GM23338 (cell line): ENCODE data around the gene NUP98. TPM values are rescaled to one million over a fixed set of nuclear protein-coding genes. Genes with fewer than 3 reads are reported as not detected.

ENCODE experiments used
- ATAC-seq: fragments of 200-7000 bp; cut with Tn5 transposase; 3 replicates; pipeline ENCODE4 v1.9.1; 2020
- DNase-seq: peaks from one replicate; pipeline ENCODE4 v3.0.0-alpha.2; 2015; ENCODE audit warnings: low spot score
- H2AFZ ChIP-seq: fragments of 200-600 bp; sonication (generic); 2 replicates; pipeline ENCODE4 v1.8.0; 2016; ENCODE audit warnings: antibody characterized with exemption, mild to moderate bottlenecking, moderate library complexity
- H3F3A ChIP-seq: fragments of 200-600 bp; sonication (generic); replicated peaks from 2 replicates; pipeline ENCODE4 v1.8.0; 2017; ENCODE audit warnings: antibody characterized with exemption, mixed run types, low read depth
- H3K27ac ChIP-seq: fragments of 200-600 bp; sonication (generic); 2 replicates; pipeline ENCODE4 v1.6.1; 2016; ENCODE audit warnings: low read depth
- H3K27me3 ChIP-seq: fragments of 200-600 bp; sonication (generic); 2 replicates; pipeline ENCODE4 v1.8.0; 2016; ENCODE audit warnings: mild to moderate bottlenecking, mixed run types, moderate library complexity; ENCODE audit not compliant: insufficient read depth
- H3K36me3 ChIP-seq: fragments of 200-600 bp; sonication (generic); 2 replicates; pipeline ENCODE4 v1.8.0; 2016; ENCODE audit warnings: mild to moderate bottlenecking; ENCODE audit not compliant: insufficient read depth
- H3K4me1 ChIP-seq: fragments of 200-600 bp; sonication (generic); 2 replicates; pipeline ENCODE4 v1.8.0; 2016; ENCODE audit warnings: mild to moderate bottlenecking, moderate library complexity; ENCODE audit not compliant: insufficient read depth
- H3K4me2 ChIP-seq: fragments of 200-600 bp; sonication (generic); 2 replicates; pipeline ENCODE4 v1.7.1; 2017; ENCODE audit warnings: mixed run types
- H3K4me3 ChIP-seq: fragments of 200-600 bp; sonication (generic); 2 replicates; pipeline ENCODE4 v1.6.1; 2016; ENCODE audit warnings: mixed run types
- H3K79me2 ChIP-seq: fragments of 200-600 bp; sonication (generic); replicated peaks from 2 replicates; pipeline ENCODE4 v1.8.0; 2017; ENCODE audit warnings: mild to moderate bottlenecking; ENCODE audit not compliant: insufficient read depth
- H3K9me2 ChIP-seq: fragments of 200-600 bp; sonication (generic); 2 replicates; pipeline ENCODE4 v1.8.0; 2017; ENCODE audit not compliant: insufficient read depth
- H4K20me1 ChIP-seq: fragments of 200-600 bp; sonication (generic); replicated peaks from 2 replicates; pipeline ENCODE4 v1.8.0; 2017; ENCODE audit warnings: mild to moderate bottlenecking; ENCODE audit not compliant: insufficient read depth
- H3K27ac Mint-ChIP-seq: 2 replicates; pipeline ENCODE4 v1.8.0; 2020; ENCODE audit warnings: inconsistent platforms, mild to moderate bottlenecking, moderate library complexity, mixed read lengths
- H3K27me3 Mint-ChIP-seq: 3 replicates; pipeline ENCODE4 v1.8.0; 2022; ENCODE audit warnings: low read depth, mild to moderate bottlenecking, moderate library complexity, mixed read lengths, inconsistent platforms; ENCODE audit not compliant: insufficient read depth, poor library complexity
- H3K36me3 Mint-ChIP-seq: 3 replicates; pipeline ENCODE4 v1.8.0; 2021; ENCODE audit warnings: low read depth, mild to moderate bottlenecking, inconsistent platforms, moderate library complexity, mixed read lengths
- H3K4me1 Mint-ChIP-seq: 3 replicates; pipeline ENCODE4 v1.8.0; 2020; ENCODE audit warnings: mild to moderate bottlenecking, inconsistent platforms, mixed read lengths
- H3K4me3 Mint-ChIP-seq: 3 replicates; pipeline ENCODE4 v1.8.0; 2021; ENCODE audit warnings: moderate library complexity, mild to moderate bottlenecking, inconsistent platforms, mixed read lengths
- H3K9me3 Mint-ChIP-seq: 3 replicates; pipeline ENCODE4 v1.8.0; 2020; ENCODE audit warnings: moderate library complexity, mild to moderate bottlenecking, inconsistent platforms, mixed read lengths
- CREB1 ChIP-seq: fragments of 250-450 bp; sonication (Bioruptor Pico); IDR thresholded peaks from 2 replicates; pipeline ENCODE4 v1.5.0; 2020; ENCODE audit warnings: low read depth, mild to moderate bottlenecking, moderate library complexity
- EZH2 ChIP-seq: fragments of 200-600 bp; sonication (generic); IDR thresholded peaks from one replicate; pipeline ENCODE4 v1.8.0; 2017; ENCODE audit warnings: antibody characterized with exemption, mild to moderate bottlenecking, low read depth; ENCODE audit not compliant: unreplicated experiment
- EZH2phosphoT487 ChIP-seq: fragments of 200-600 bp; sonication (generic); IDR thresholded peaks from one replicate; pipeline ENCODE4 v1.8.1; 2018; ENCODE audit warnings: antibody characterized with exemption; ENCODE audit not compliant: unreplicated experiment
- JUNB ChIP-seq: IDR thresholded peaks from one replicate; pipeline ENCODE4 v1.6.1; 2016; ENCODE audit warnings: antibody characterized with exemption; ENCODE audit not compliant: unreplicated experiment
- NANOG ChIP-seq: IDR thresholded peaks from 2 replicates; pipeline ENCODE4 v1.6.1; 2016; ENCODE audit warnings: antibody characterized with exemption, borderline replicate concordance
- POLR2AphosphoS5 ChIP-seq: IDR thresholded peaks from 2 replicates; pipeline ENCODE4 v1.6.1; 2016; ENCODE audit warnings: antibody characterized with exemption, low read depth
- STAT1 ChIP-seq: IDR thresholded peaks from one replicate; pipeline ENCODE4 v1.6.1; 2016; ENCODE audit warnings: antibody characterized with exemption; ENCODE audit not compliant: unreplicated experiment
- ZNF114 ChIP-seq: fragments of 250-450 bp; sonication (Bioruptor Pico); IDR thresholded peaks from 2 replicates; pipeline ENCODE4 v1.5.0; 2020; ENCODE audit warnings: mild to moderate bottlenecking, moderate library complexity
- ZNF331 ChIP-seq: fragments of 250-450 bp; sonication (Bioruptor Pico); IDR thresholded peaks from 2 replicates; pipeline ENCODE4 v1.5.0; 2020; ENCODE audit warnings: low read depth, mild to moderate bottlenecking, moderate library complexity
- polyA plus RNA-seq: library from polyadenylated mRNA; unstranded; fragments of >200 nt; fragmentation: Nextera tagmentation; extraction: Ambion mirVana; gene quantifications from 2 replicates; pipeline ENCODE4 v1.2.1, GENCODE V29; 2016
- total RNA-seq: library from RNA; depleted of rRNA; stranded (reverse); fragments of >200 nt; shearing (Covaris generic); gene quantifications from 2 replicates; pipeline ENCODE4 v1.2.3, GENCODE V29; 2014
- TF ChIP-seq, protein P1 (sequence below): IDR thresholded peaks from 2 replicates; pipeline ENCODE4 v1.6.1; 2016; ENCODE audit warnings: antibody characterized with exemption
- TF ChIP-seq, protein P2 (sequence below): fragments of 250-450 bp; sonication (Bioruptor Pico); IDR thresholded peaks from 2 replicates; pipeline ENCODE4 v1.5.0; 2020; ENCODE audit warnings: mild to moderate bottlenecking, moderate library complexity
- TF ChIP-seq, protein P3 (sequence below), 2 experiments: fragments of 200-600 bp in 1 of 2; sonication (generic) in 1 of 2; conservative IDR thresholded peaks; 2 replicates each; pipeline versions ENCODE4 v1.5.1 to v1.6.1; 2016 to 2017; ENCODE audit warnings: antibody characterized with exemption in 2 of 2, low read depth in 2 of 2, mild to moderate bottlenecking in 2 of 2, moderate library complexity in 1 of 2
- TF ChIP-seq, protein P4 (sequence below): IDR thresholded peaks from one replicate; pipeline ENCODE4 v1.6.1; 2018; ENCODE audit warnings: antibody characterized with exemption; ENCODE audit not compliant: unreplicated experiment

NUP98 gene
- total and polyA plus RNA-seq, 2 experiments from 2014 or later, result 23.9 to 174 TPM

DNA sequence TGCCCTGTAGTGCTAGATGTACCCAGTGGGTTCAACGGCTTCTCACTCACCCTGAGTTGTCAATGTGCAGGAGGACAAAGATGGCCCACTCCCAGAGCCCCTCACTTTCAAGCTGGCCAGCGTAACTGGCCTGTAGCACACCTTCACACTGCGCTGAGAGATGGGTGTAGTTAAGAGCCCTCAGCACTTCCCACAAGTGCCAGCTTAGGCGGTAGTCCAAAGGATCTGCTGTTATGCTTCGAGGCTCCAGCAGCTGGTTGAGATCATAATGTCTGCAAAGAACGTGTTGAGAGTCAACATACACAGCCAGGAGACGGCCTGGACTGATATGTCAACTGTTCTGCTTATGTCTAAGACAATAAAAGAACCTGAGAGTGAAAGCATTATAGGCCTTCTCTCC lies 111.4 kb downstream of the NUP98 start:
- TF ChIP-seq ZNF331 (no peak), CREB1 (no peak), EZH2 (no peak), POLR2AphosphoS5 (no peak), NANOG (no peak), STAT1 (no peak), EZH2phosphoT487 (no peak), JUNB (no peak), ZNF114 (CRISPR knock-in tag) (no peak)
- TF ChIP-seq, protein P1, sequence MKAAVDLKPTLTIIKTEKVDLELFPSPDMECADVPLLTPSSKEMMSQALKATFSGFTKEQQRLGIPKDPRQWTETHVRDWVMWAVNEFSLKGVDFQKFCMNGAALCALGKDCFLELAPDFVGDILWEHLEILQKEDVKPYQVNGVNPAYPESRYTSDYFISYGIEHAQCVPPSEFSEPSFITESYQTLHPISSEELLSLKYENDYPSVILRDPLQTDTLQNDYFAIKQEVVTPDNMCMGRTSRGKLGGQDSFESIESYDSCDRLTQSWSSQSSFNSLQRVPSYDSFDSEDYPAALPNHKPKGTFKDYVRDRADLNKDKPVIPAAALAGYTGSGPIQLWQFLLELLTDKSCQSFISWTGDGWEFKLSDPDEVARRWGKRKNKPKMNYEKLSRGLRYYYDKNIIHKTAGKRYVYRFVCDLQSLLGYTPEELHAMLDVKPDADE, result no peak
- TF ChIP-seq, protein P2, sequence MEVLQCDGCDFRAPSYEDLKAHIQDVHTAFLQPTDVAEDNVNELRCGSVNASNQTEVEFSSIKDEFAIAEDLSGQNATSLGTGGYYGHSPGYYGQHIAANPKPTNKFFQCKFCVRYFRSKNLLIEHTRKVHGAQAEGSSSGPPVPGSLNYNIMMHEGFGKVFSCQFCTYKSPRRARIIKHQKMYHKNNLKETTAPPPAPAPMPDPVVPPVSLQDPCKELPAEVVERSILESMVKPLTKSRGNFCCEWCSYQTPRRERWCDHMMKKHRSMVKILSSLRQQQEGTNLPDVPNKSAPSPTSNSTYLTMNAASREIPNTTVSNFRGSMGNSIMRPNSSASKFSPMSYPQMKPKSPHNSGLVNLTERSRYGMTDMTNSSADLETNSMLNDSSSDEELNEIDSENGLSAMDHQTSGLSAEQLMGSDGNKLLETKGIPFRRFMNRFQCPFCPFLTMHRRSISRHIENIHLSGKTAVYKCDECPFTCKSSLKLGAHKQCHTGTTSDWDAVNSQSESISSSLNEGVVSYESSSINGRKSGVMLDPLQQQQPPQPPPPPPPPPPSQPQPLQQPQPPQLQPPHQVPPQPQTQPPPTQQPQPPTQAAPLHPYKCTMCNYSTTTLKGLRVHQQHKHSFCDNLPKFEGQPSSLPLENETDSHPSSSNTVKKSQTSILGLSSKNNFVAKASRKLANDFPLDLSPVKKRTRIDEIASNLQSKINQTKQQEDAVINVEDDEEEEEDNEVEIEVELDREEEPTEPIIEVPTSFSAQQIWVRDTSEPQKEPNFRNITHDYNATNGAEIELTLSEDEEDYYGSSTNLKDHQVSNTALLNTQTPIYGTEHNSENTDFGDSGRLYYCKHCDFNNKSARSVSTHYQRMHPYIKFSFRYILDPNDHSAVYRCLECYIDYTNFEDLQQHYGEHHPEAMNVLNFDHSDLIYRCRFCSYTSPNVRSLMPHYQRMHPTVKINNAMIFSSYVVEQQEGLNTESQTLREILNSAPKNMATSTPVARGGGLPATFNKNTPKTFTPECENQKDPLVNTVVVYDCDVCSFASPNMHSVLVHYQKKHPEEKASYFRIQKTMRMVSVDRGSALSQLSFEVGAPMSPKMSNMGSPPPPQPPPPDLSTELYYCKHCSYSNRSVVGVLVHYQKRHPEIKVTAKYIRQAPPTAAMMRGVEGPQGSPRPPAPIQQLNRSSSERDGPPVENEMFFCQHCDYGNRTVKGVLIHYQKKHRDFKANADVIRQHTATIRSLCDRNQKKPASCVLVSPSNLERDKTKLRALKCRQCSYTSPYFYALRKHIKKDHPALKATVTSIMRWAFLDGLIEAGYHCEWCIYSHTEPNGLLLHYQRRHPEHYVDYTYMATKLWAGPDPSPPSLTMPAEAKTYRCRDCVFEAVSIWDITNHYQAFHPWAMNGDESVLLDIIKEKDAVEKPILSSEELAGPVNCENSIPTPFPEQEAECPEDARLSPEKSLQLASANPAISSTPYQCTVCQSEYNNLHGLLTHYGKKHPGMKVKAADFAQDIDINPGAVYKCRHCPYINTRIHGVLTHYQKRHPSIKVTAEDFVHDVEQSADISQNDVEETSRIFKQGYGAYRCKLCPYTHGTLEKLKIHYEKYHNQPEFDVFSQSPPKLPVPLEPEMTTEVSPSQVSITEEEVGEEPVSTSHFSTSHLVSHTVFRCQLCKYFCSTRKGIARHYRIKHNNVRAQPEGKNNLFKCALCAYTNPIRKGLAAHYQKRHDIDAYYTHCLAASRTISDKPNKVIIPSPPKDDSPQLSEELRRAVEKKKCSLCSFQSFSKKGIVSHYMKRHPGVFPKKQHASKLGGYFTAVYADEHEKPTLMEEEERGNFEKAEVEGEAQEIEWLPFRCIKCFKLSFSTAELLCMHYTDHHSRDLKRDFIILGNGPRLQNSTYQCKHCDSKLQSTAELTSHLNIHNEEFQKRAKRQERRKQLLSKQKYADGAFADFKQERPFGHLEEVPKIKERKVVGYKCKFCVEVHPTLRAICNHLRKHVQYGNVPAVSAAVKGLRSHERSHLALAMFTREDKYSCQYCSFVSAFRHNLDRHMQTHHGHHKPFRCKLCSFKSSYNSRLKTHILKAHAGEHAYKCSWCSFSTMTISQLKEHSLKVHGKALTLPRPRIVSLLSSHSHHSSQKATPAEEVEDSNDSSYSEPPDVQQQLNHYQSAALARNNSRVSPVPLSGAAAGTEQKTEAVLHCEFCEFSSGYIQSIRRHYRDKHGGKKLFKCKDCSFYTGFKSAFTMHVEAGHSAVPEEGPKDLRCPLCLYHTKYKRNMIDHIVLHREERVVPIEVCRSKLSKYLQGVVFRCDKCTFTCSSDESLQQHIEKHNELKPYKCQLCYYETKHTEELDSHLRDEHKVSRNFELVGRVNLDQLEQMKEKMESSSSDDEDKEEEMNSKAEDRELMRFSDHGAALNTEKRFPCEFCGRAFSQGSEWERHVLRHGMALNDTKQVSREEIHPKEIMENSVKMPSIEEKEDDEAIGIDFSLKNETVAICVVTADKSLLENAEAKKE (CRISPR knock-in tag), result no peak
- TF ChIP-seq, protein P3, sequence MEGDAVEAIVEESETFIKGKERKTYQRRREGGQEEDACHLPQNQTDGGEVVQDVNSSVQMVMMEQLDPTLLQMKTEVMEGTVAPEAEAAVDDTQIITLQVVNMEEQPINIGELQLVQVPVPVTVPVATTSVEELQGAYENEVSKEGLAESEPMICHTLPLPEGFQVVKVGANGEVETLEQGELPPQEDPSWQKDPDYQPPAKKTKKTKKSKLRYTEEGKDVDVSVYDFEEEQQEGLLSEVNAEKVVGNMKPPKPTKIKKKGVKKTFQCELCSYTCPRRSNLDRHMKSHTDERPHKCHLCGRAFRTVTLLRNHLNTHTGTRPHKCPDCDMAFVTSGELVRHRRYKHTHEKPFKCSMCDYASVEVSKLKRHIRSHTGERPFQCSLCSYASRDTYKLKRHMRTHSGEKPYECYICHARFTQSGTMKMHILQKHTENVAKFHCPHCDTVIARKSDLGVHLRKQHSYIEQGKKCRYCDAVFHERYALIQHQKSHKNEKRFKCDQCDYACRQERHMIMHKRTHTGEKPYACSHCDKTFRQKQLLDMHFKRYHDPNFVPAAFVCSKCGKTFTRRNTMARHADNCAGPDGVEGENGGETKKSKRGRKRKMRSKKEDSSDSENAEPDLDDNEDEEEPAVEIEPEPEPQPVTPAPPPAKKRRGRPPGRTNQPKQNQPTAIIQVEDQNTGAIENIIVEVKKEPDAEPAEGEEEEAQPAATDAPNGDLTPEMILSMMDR (conservative IDR thresholded peaks at IDR 0.05; ENCODE audit: low read depth in 2 of 2), result no peak
- TF ChIP-seq, protein P4, sequence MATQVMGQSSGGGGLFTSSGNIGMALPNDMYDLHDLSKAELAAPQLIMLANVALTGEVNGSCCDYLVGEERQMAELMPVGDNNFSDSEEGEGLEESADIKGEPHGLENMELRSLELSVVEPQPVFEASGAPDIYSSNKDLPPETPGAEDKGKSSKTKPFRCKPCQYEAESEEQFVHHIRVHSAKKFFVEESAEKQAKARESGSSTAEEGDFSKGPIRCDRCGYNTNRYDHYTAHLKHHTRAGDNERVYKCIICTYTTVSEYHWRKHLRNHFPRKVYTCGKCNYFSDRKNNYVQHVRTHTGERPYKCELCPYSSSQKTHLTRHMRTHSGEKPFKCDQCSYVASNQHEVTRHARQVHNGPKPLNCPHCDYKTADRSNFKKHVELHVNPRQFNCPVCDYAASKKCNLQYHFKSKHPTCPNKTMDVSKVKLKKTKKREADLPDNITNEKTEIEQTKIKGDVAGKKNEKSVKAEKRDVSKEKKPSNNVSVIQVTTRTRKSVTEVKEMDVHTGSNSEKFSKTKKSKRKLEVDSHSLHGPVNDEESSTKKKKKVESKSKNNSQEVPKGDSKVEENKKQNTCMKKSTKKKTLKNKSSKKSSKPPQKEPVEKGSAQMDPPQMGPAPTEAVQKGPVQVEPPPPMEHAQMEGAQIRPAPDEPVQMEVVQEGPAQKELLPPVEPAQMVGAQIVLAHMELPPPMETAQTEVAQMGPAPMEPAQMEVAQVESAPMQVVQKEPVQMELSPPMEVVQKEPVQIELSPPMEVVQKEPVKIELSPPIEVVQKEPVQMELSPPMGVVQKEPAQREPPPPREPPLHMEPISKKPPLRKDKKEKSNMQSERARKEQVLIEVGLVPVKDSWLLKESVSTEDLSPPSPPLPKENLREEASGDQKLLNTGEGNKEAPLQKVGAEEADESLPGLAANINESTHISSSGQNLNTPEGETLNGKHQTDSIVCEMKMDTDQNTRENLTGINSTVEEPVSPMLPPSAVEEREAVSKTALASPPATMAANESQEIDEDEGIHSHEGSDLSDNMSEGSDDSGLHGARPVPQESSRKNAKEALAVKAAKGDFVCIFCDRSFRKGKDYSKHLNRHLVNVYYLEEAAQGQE, result no peak

More for the DNA sequence above, 111.4 kb downstream of the NUP98 start:
- Mint-ChIP-seq H3K4me1 (no peaks in the 10 kb centered on the region), H3K9me3 (no peaks in the 10 kb centered on the region), H3K36me3 (peaks cover 73% of the 10 kb centered on the region), H3K27ac (no peak overlapping the region), H3K4me3 (no peak overlapping the region), H3K27me3 (peaks cover 2% of the 10 kb centered on the region)
- Histone ChIP-seq H3K36me3 (peaks cover 73% of the 10 kb centered on the region), H3F3A (0 out of 2 replicates have a peak, but pooled peaks cover 4% of the 10 kb centered on the region), H3K27me3 (no peaks in the 10 kb centered on the region), H3K27ac (no peak overlapping the region), H3K79me2 (no peaks in the 10 kb centered on the region), H3K4me3 (no peak overlapping the region), H3K4me1 (no peaks in the 10 kb centered on the region), H2AFZ (no peak overlapping the region), H4K20me1 (peaks cover 18% of the 10 kb centered on the region; the same call in 1 of the 2 replicates), H3K9me2 (no peaks in the 10 kb centered on the region), H3K4me2 (no peak overlapping the region)
- DNase-seq, result no peak
- ATAC-seq, result no peak
